ENCODE measurements around the gene PGBD1.
"Not testable (repeated sequence)": the region's sequence is repeated elsewhere in the genome, so short reads cannot be mapped to it uniquely, and the experiment has no call there.

The PGBD1 gene

GRCh38 chr6:28274888-28275287, 6.5 kb upstream of the PGBD1 start:
- Histone ChIP-seq H3K4me1 (ENCODE audit: control insufficient read depth, insufficient read depth, low read length) (no peaks in the 10 kb centered on the region), H3K4me3 (ENCODE audit: low read depth, low read length) (no peak overlapping the region), H3K36me3 (ENCODE audit: control insufficient read depth, insufficient read depth, low read length) (peaks cover 53% of the 10 kb centered on the region), H3K27ac (ENCODE audit: low read depth, low read length) (no peak overlapping the region), H3K9me3 (ENCODE audit: control insufficient read depth, insufficient read depth, low read length) (no peaks in the 10 kb centered on the region), H3K27me3 (ENCODE audit: control insufficient read depth, insufficient read depth, low read length) (no peaks in the 10 kb centered on the region), H3K9ac (ENCODE audit: low read depth, low read length) (no peak overlapping the region)

- Histone ChIP-seq H3K27ac (ENCODE audit: low read depth, low read length) (no peak overlapping the region), H3K27me3 (ENCODE audit: control insufficient read depth, insufficient read depth, low read length) (no peaks in the 10 kb centered on the region), H3K9ac (ENCODE audit: low read depth, low read length) (no peak overlapping the region), H3K9me3 (ENCODE audit: control insufficient read depth, insufficient read depth, low read length) (no peaks in the 10 kb centered on the region), H3K36me3 (ENCODE audit: control insufficient read depth, insufficient read depth, low read length) (peaks cover 43% of the 10 kb centered on the region), H3K4me1 (ENCODE audit: control insufficient read depth, insufficient read depth, low read length) (peaks cover 8% of the 10 kb centered on the region), H3K4me3 (ENCODE audit: low read depth, low read length) (no peak overlapping the region)
These were observed 3.6 kb upstream of the PGBD1 start for GRCh38 chr6:28277746-28278145.

GRCh38 chr6:28280595-28281287, 631 bp upstream of the PGBD1 start:
- H3K27me3 ChIP-seq (ENCODE audit: control insufficient read depth, insufficient read depth, low read length): no peaks in the 10 kb centered on the region
- no peak overlapping the region; the same call in 1 of the 2 replicates for H3K9ac ChIP-seq (ENCODE audit: low read depth, low read length)
- peaks cover 36% of the 10 kb centered on the region for H3K36me3 ChIP-seq (ENCODE audit: control insufficient read depth, insufficient read depth, low read length)
- H3K4me3 ChIP-seq (ENCODE audit: low read depth, low read length): peak overlapping the region; percentile 86
- no peaks in the 10 kb centered on the region for H3K9me3 ChIP-seq (ENCODE audit: control insufficient read depth, insufficient read depth, low read length)
- H3K4me1 ChIP-seq (ENCODE audit: control insufficient read depth, insufficient read depth, low read length): peaks cover 13% of the 10 kb centered on the region
- no peak overlapping the region for H3K27ac ChIP-seq (ENCODE audit: low read depth, low read length)

GRCh38 chr6:28282926-28283325, 1.6 kb downstream of the PGBD1 start:
- Histone ChIP-seq H3K4me1 (ENCODE audit: control insufficient read depth, insufficient read depth, low read length) (peaks cover 13% of the 10 kb centered on the region), H3K27me3 (ENCODE audit: control insufficient read depth, insufficient read depth, low read length) (no peaks in the 10 kb centered on the region), H3K9ac (ENCODE audit: low read depth, low read length) (no peak overlapping the region), H3K36me3 (ENCODE audit: control insufficient read depth, insufficient read depth, low read length) (peaks cover 43% of the 10 kb centered on the region), H3K9me3 (ENCODE audit: control insufficient read depth, insufficient read depth, low read length) (no peaks in the 10 kb centered on the region), H3K27ac (ENCODE audit: low read depth, low read length) (no peak overlapping the region), H3K4me3 (ENCODE audit: low read depth, low read length) (peak overlapping the region; percentile 86)

- no peak overlapping the region for H3K4me3 ChIP-seq (ENCODE audit: low read depth, low read length)
- H3K36me3 ChIP-seq (ENCODE audit: control insufficient read depth, insufficient read depth, low read length): peaks cover 43% of the 10 kb centered on the region
- H3K9ac ChIP-seq (ENCODE audit: low read depth, low read length): no peak overlapping the region
- H3K27ac ChIP-seq (ENCODE audit: low read depth, low read length): no peak overlapping the region
- no peaks in the 10 kb centered on the region for H3K4me1 ChIP-seq (ENCODE audit: control insufficient read depth, insufficient read depth, low read length)
- H3K9me3 ChIP-seq (ENCODE audit: control insufficient read depth, insufficient read depth, low read length): no peaks in the 10 kb centered on the region
- no peaks in the 10 kb centered on the region for H3K27me3 ChIP-seq (ENCODE audit: control insufficient read depth, insufficient read depth, low read length)
These were observed 10.2 kb downstream of the PGBD1 start for GRCh38 chr6:28291573-28291972.

GRCh38 chr6:28295326-28295725, 14.0 kb downstream of the PGBD1 start:
- H3K9ac ChIP-seq (ENCODE audit: low read depth, low read length): no peak overlapping the region

GRCh38 chr6:28296520-28297060, 15.2 kb downstream of the PGBD1 start:
- Histone ChIP-seq H3K36me3 (ENCODE audit: control insufficient read depth, insufficient read depth, low read length) (peaks cover 43% of the 10 kb centered on the region), H3K9ac (ENCODE audit: low read depth, low read length) (no peak overlapping the region), H3K27ac (ENCODE audit: low read depth, low read length) (no peak overlapping the region), H3K9me3 (ENCODE audit: control insufficient read depth, insufficient read depth, low read length) (no peaks in the 10 kb centered on the region), H3K27me3 (ENCODE audit: control insufficient read depth, insufficient read depth, low read length) (no peaks in the 10 kb centered on the region), H3K4me1 (ENCODE audit: control insufficient read depth, insufficient read depth, low read length) (no peaks in the 10 kb centered on the region), H3K4me3 (ENCODE audit: low read depth, low read length) (no peak overlapping the region)

More at GRCh38 chr6:28295326-28295725, 14.0 kb downstream of the PGBD1 start:
- H3K4me3 ChIP-seq (ENCODE audit: low read depth, low read length): no peak overlapping the region
- no peaks in the 10 kb centered on the region for H3K27me3 ChIP-seq (ENCODE audit: control insufficient read depth, insufficient read depth, low read length)
- peaks cover 33% of the 10 kb centered on the region for H3K36me3 ChIP-seq (ENCODE audit: control insufficient read depth, insufficient read depth, low read length)
- H3K27ac ChIP-seq (ENCODE audit: low read depth, low read length): no peak overlapping the region
- no peaks in the 10 kb centered on the region for H3K4me1 ChIP-seq (ENCODE audit: control insufficient read depth, insufficient read depth, low read length)
- no peaks in the 10 kb centered on the region for H3K9me3 ChIP-seq (ENCODE audit: control insufficient read depth, insufficient read depth, low read length)

- H3K4me1 ChIP-seq (ENCODE audit: control insufficient read depth, insufficient read depth, low read length): no peaks in the 10 kb centered on the region
- peaks cover 18% of the 10 kb centered on the region for H3K36me3 ChIP-seq (ENCODE audit: control insufficient read depth, insufficient read depth, low read length)
- no peak overlapping the region for H3K4me3 ChIP-seq (ENCODE audit: low read depth, low read length)
- no peak overlapping the region for H3K9ac ChIP-seq (ENCODE audit: low read depth, low read length)
- no peaks in the 10 kb centered on the region for H3K9me3 ChIP-seq (ENCODE audit: control insufficient read depth, insufficient read depth, low read length)
- no peak overlapping the region for H3K27ac ChIP-seq (ENCODE audit: low read depth, low read length)
- no peaks in the 10 kb centered on the region for H3K27me3 ChIP-seq (ENCODE audit: control insufficient read depth, insufficient read depth, low read length)
These were observed 22.2 kb downstream of the PGBD1 start for GRCh38 chr6:28303570-28303969.

- H3K27ac ChIP-seq (ENCODE audit: low read depth, low read length); H3K27me3 ChIP-seq (ENCODE audit: control insufficient read depth, insufficient read depth, low read length); H3K9me3 ChIP-seq (ENCODE audit: control insufficient read depth, insufficient read depth, low read length); H3K36me3 ChIP-seq (ENCODE audit: control insufficient read depth, insufficient read depth, low read length); H3K9ac ChIP-seq (ENCODE audit: low read depth, low read length); H3K4me3 ChIP-seq (ENCODE audit: low read depth, low read length): not testable (repeated sequence)
- peaks cover 24% of the 10 kb centered on the region for H3K4me1 ChIP-seq (ENCODE audit: control insufficient read depth, insufficient read depth, low read length)
These were observed 25.0 kb downstream of the PGBD1 start for GRCh38 chr6:28306363-28306762.

GRCh38 chr6:28311139-28311823, 29.9 kb downstream of the PGBD1 start:
- H3K27ac ChIP-seq (ENCODE audit: low read depth, low read length): no peak overlapping the region
- no peaks in the 10 kb centered on the region for H3K9me3 ChIP-seq (ENCODE audit: control insufficient read depth, insufficient read depth, low read length)
- H3K4me3 ChIP-seq (ENCODE audit: low read depth, low read length): no peak overlapping the region
- peaks cover 26% of the 10 kb centered on the region for H3K4me1 ChIP-seq (ENCODE audit: control insufficient read depth, insufficient read depth, low read length)
- no peak overlapping the region for H3K9ac ChIP-seq (ENCODE audit: low read depth, low read length)
- H3K27me3 ChIP-seq (ENCODE audit: control insufficient read depth, insufficient read depth, low read length): no peaks in the 10 kb centered on the region
- no peaks in the 10 kb centered on the region for H3K36me3 ChIP-seq (ENCODE audit: control insufficient read depth, insufficient read depth, low read length)

- Histone ChIP-seq H3K27me3 (ENCODE audit: control insufficient read depth, insufficient read depth, low read length) (no peaks in the 10 kb centered on the region), H3K36me3 (ENCODE audit: control insufficient read depth, insufficient read depth, low read length) (no peaks in the 10 kb centered on the region)
These were observed 31.6 kb downstream of the PGBD1 start for GRCh38 chr6:28312939-28313338.

More at GRCh38 chr6:28312939-28313338, 31.6 kb downstream of the PGBD1 start:
- Histone ChIP-seq H3K4me3 (ENCODE audit: low read depth, low read length) (no peak overlapping the region), H3K4me1 (ENCODE audit: control insufficient read depth, insufficient read depth, low read length) (peaks cover 26% of the 10 kb centered on the region), H3K9me3 (ENCODE audit: control insufficient read depth, insufficient read depth, low read length) (no peaks in the 10 kb centered on the region), H3K9ac (ENCODE audit: low read depth, low read length) (no peak overlapping the region), H3K27ac (ENCODE audit: low read depth, low read length) (no peak overlapping the region)
